SKM-1 (cell line): ENCODE results near the gene DGLUCY.
A peak's percentile ranks its signal among the peaks of the same experiment; 100 is the strongest.
"Not testable (repeated sequence)": the region's sequence is repeated elsewhere in the genome, so short reads cannot be mapped to it uniquely, and the experiment has no call there.

Experiments
- DNase-seq: peaks from one replicate; lab custom pipeline; 2025; ENCODE audit not compliant: unreplicated experiment; lab: John Stamatoyannopoulos, UW

DGLUCY gene

DNA sequence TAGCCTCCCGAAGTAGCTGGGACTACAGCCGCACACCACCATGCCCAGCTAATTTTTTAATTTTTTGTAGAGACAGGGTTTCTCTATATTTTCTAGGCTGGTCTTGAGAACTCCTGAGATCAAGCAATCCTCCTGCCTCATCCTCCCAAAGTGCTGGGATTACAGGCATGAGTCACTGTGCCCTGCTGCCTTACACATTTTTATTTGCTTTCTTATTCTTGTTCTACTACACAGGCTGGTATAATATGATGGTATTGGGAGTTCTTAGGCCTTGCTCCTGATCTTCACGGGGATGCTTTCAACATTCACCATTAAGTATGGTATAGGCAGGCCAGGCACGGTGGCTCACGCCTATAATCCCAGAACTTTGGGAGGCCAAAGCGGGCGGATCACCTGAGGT is 21.2 kb downstream of the DGLUCY start:
- no peak for DNase-seq

GRCh38 chr14:91138511-91139359 is 24.9 kb downstream of the DGLUCY start:
- DNase-seq: peak; percentile 19

DNA sequence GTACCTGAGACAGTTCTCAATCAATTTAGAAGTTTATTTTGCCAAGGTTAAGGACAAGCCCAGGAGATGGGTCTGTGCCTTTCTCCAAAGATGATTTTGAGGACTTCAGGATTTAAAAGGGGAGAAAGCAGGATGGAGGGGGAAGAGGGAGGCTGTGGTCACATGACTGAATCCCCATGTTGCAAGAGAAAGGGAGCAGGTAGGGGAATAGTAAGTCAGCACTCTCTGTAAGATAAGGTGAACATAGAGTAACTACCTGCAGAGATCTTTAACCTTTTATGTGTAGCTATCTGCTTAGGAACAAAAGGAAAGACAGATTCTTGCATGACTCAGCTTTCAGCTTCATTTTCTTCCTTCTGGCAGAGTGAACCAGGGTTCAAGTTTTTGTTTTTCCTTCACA is 25.9 kb downstream of the DGLUCY start:
- no peak for DNase-seq

- DNase-seq: no peak
Measured at GRCh38 chr14:91140672-91141071, 26.8 kb downstream of the DGLUCY start.

DNA sequence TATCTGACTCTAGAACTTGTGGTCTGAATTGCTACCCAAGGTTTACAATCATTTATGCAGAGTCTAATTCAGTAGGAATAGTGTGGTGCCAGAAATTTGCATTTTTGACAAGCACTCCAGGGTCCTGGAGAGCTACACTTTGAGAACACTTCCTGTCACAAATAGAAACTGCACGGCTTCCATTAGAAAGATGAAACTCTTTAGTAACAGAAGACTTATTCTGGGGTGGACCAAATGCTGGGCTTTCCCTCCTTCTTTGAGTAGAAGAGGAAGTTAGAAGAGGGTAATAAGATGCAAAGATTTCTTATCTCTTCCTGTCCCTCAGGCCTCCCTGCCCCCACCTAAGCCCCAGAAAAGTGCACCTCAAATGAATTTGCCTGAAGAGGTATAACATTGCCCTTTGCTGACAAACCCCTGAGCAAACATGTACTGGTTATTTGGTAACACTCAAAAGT is 28.4 kb downstream of the DGLUCY start:
- DNase-seq: peak; percentile 1

DNA sequence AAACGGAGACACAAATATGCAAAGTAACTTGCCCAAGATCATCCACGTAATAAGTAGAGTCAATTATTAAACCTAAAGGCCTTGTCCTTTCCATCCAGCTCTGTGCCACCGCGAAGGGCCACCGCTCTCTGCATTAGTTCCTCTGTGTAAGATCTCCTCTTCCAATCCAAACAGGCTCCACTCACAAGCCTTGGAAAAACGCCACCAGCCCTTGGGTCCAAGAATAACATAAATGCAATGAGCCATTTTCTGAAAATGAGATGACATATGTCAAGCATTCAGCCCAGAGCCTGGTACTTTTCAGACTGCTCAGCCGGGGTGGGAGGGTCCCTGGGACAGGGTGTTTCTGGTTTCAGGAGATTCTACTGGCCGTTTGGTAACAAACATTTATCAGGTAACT is 30.0 kb downstream of the DGLUCY start:
- DNase-seq: no peak

DNA sequence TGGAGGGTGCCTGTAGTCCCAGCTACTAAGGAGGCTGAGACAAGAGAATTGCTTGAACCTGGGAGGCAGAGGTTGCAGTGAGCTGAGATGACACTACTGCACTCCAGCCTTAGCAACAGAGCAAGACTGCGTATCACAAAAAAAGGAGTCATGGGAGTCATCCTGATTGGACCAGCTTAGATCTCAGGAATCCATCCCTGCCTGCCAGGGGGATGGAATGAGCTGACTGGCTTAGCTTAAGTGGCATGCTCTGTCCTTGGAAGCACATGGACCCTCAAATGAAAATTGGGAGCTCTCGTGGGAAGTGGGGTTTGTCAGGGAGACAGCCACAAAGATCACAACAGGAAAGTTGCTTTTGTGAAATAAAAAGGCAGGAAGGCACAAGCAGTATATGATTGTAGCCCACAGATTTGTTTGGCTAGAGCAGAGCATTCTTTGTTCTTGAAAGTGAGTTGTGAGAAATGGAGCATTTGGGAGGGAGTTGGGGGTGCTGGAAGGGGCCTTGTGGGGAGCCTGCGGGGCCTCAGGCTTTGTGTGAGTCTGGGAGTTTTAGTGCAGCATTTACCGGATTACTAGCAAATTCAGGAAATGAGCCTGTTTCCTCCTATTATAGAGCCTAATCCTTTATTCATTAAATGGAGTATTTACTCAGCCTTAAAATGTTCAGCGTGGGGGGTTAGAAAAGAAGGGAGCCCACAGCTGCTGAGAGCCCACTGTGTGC is 30.7 kb downstream of the DGLUCY start:
- no peak for DNase-seq

DNA sequence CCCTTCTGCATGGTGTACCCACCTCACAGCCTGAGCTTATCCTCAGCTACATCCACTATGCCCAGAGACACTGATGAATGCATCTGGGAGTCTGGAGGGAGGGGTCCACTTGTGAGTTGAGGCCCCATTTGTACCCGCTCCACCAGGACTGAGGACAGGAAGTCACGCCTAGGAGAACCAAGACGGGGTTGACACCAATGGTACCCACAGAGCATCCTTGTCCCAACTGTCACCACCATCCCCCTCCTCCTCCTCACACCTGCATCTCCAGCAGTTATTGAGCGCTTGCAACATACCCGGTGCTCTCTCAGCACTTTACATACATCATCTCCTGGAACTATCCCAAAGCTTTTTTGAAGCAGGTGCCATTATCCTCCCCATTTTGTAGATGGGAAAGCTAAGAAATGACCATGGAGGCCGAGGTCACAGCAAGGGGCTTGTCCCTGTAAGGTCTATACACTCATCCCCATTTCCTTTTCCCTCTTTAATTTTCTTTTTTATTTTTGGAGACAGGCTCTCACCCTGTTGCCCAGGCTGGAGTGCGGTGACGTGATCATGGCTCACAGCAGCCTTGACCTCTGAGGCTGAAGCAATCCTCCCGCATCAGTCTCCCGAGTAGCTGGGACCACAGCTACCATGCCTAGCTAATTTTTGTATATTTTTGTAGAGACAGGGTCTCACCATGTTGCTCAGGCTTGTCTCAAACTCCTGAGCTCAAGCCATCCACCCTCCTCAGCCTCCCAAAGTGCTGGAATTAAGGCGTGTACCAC is 31.7 kb downstream of the DGLUCY start:
- DNase-seq: no peak

DNA sequence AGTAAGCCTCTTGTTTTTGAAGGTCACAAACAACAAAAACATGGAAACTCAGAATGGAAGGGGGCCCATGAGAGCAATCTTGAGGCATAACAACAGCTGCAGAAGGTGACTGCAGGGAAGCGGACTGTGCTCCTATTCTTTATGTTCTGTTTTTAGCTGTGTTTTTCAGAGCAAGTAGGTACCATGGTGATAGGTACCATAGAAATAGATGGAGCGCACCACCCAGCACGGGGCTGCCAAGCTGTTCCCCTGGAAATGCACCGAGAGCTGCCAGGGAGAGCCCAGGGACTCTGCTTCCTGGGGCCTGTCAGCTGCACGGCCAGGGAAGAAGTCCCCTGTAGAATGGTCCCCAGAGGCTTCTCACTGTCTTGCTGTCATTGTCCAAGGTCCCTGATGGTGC is 32.8 kb downstream of the DGLUCY start:
- no peak for DNase-seq

DNA sequence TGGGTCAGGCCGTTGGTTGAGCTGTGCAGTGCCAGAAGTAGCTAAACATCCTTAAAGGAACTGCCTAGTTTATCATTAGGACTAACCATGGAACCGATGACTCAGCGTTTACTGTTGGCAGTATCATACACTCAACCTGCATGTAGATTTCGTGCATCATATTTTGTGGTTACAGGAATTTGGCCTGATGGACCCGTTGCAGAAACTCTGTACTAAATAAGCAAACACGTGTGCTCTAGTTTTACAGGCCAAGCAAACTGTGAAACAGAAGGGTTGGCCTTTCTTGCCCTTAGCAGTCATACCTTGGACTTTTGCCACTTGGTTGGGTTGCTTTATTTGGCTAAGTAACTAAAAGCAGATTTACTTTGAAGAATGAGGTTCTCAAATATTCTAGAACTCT is 35.6 kb downstream of the DGLUCY start:
- no peak for DNase-seq

- no peak for DNase-seq
Measured at GRCh38 chr14:91152499-91152898, 38.6 kb downstream of the DGLUCY start.

- no peak for DNase-seq
Measured at GRCh38 chr14:91153360-91153759, 39.5 kb downstream of the DGLUCY start.

- no peak for DNase-seq
Measured at GRCh38 chr14:91154851-91155625, 41.2 kb downstream of the DGLUCY start.

GRCh38 chr14:91155626-91156089 is 41.8 kb downstream of the DGLUCY start:
- no peak for DNase-seq

DNA sequence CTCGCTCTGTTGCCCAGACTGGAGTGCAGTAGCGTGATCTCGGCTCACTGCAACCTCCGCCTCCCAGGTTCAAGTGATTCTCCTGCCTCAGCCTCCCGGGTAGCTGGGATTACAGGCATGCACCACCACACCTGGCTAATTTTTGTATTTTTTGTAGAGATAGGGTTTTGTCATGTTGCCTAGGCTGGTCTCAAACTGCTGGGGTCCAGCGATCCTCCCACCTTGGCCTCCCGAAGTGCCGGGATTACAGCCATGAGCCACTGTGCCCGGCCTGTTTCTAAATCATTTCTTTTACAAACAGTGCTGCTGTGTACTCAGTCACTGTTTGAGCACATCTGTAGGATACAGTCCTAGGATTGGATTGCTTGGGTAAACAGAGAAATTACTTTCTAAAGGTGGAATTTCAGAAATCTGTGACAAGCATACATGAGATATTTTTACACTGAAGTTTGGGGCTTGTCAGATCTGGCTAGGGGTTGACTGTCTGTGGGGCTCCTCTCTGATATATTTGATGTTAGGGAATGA is 42.3 kb downstream of the DGLUCY start:
- not testable (repeated sequence) for DNase-seq

DNA sequence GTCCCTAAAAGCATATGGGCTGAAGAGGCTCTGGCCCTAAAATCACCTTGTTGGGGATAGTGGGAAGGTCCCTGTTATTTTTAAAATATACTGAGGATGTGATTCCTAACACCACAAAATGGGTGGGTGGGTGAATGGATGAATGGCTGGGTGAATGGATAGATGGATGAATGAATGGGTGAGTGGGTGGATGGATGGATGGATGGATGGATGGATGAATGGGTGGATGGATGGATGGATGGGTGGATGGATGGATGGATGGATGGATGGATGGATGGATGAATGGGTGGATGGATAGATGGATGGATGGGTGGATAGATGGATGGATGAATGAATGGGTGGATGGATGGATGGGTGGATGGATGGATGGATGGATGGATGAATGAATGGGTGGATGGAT is 43.0 kb downstream of the DGLUCY start:
- not testable (repeated sequence) for DNase-seq

GRCh38 chr14:91158091-91158790 is 44.4 kb downstream of the DGLUCY start:
- DNase-seq: no peak

DNA sequence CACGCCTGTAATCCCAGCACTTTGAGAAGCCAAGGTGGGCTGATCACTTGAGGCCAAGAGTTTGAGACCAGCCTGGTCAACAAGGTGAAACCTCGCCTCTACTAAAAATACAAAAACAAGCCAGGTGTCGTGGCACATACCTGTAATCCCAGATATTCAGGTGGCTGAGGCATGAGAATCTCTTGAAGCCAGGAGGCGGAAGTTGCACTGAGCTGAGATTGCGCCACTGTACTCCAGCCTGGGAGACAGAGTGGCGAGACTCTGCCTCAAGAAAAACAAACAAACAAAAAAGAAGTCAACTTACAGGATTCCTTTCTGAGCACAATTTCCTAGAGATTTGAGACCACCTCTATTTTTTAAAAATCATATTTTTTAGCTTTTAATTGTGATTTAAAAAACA is 45.3 kb downstream of the DGLUCY start:
- DNase-seq: no peak

DNA sequence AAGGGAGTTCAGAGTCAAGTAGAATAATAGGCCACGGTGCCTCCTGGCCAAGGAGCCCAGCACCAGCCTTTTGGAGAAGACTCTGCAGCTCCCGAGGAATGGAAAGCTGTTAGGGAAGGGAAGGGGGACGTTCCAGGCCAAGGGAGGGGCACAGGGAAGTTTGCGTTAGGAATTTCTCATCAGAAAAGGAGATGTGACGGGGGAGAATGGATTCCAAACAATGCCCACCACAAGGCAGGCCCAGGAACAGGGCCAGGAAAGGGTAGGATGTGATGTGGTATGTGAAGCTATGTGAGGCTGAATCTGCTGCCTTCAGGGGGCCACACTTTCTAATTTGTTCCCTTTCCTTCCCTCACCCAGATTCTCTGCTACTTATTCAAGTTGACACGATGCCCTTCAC is 46.0 kb downstream of the DGLUCY start:
- DNase-seq: no peak

DNA sequence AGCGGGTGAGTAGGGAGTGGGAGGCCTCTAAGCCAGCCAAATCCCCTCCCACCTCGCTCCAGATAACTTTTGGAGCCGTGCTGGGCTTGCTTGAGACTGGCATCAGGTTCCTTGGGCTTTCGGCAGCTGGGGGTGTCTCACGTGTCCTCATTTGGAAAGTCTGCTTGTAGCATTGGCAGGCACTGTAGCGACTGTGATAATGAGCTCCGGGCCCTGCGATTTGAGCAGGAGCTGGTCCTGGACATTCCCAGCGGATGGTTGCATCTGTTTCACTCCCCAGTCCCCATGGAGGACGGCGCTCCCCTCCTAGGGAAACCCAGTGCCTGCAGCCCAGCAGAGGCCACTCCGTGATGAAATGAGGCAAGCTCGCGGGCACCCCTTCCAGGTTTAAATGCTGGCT is 49.4 kb downstream of the DGLUCY start:
- no peak for DNase-seq
